NCI-H187 treated with DMSO at 0.1 percent for 48 hours (cell line): ENCODE results near the gene TNP1.

Experiments
- DNase-seq: peaks from one replicate; lab custom pipeline; 2025; lab: John Stamatoyannopoulos, UW

TNP1 gene

GRCh38 chr2:216873573-216873972, 13.7 kb upstream of the TNP1 start:
- DNase-seq: no peak

GRCh38 chr2:216872624-216873023, 12.8 kb upstream of the TNP1 start:
- DNase-seq: no peak

- DNase-seq: no peak
These were observed 12.2 kb upstream of the TNP1 start for GRCh38 chr2:216872040-216872439.

- no peak for DNase-seq
These were observed 11.6 kb upstream of the TNP1 start for GRCh38 chr2:216871333-216871934.

- DNase-seq: no peak
These were observed 10.9 kb upstream of the TNP1 start for GRCh38 chr2:216870508-216871332.

- no peak for DNase-seq
These were observed 6.7 kb upstream of the TNP1 start for GRCh38 chr2:216866515-216867095.

- no peak for DNase-seq
These were observed 5.8 kb upstream of the TNP1 start for GRCh38 chr2:216865658-216866057.

GRCh38 chr2:216863946-216864345, 4.1 kb upstream of the TNP1 start:
- no peak for DNase-seq

GRCh38 chr2:216862628-216863398, 2.9 kb upstream of the TNP1 start:
- no peak for DNase-seq

GRCh38 chr2:216860426-216861137, 718 bp upstream of the TNP1 start:
- no peak for DNase-seq

GRCh38 chr2:216858312-216858711, 1.6 kb downstream of the TNP1 start:
- DNase-seq: no peak

GRCh38 chr2:216857131-216857550, 2.7 kb downstream of the TNP1 start:
- no peak for DNase-seq

- DNase-seq: no peak
These were observed 3.3 kb downstream of the TNP1 start for GRCh38 chr2:216856406-216857065.

GRCh38 chr2:216855605-216856004, 4.3 kb downstream of the TNP1 start:
- DNase-seq: no peak

GRCh38 chr2:216855079-216855478, 4.8 kb downstream of the TNP1 start:
- DNase-seq: no peak

GRCh38 chr2:216851486-216852090, 8.3 kb downstream of the TNP1 start:
- DNase-seq: no peak

GRCh38 chr2:216850665-216851322, 9.1 kb downstream of the TNP1 start:
- no peak for DNase-seq

- DNase-seq: no peak
These were observed 9.9 kb downstream of the TNP1 start for GRCh38 chr2:216849987-216850386.

GRCh38 chr2:216845426-216845825, 14.4 kb downstream of the TNP1 start:
- DNase-seq: no peak

GRCh38 chr2:216842636-216843035, 17.2 kb downstream of the TNP1 start:
- no peak for DNase-seq
